CD14-positive monocyte (primary cell): ENCODE results near the gene AQP7. TPM values are rescaled to one million over a fixed set of nuclear protein-coding genes. Genes with fewer than 3 reads are reported as not detected.

Experiments
- DNase-seq, 3 donors: peaks; one replicate each; pipeline ENCODE4 v3.0.0-alpha.2; 2011 to 2022
- H2AFZ ChIP-seq: 2 replicates; pipeline ENCODE4 v1.6.0; 2012; ENCODE audit warnings: mild to moderate bottlenecking, low read depth, low read length, inconsistent platforms; ENCODE audit not compliant: insufficient read depth, poor library complexity, severe bottlenecking
- H3K27ac ChIP-seq, 2 donors: 1 replicate in 1 of 2; 2 replicates in 1 of 2; pipeline ENCODE4 v1.5.1; 2012 to 2013; ENCODE audit warnings: low read length in 2 of 2, control low read depth in 1 of 2, inconsistent platforms in 1 of 2, low read depth in 1 of 2, mild to moderate bottlenecking in 1 of 2
- H3K27me3 ChIP-seq, 2 donors: one replicate each; pipeline versions ENCODE4 v1.6.0 to v1.6.1; 2011 to 2013; ENCODE audit warnings: low read length in 2 of 2; ENCODE audit not compliant: control insufficient read depth in 2 of 2, insufficient read depth in 2 of 2
- H3K36me3 ChIP-seq, 2 donors: replicated peaks in 1 of 2; 1 replicate in 1 of 2; 2 replicates in 1 of 2; pipeline versions ENCODE4 v1.5.1 to v1.6.1; 2012 to 2013; ENCODE audit warnings: low read length in 2 of 2, control low read depth in 1 of 2, inconsistent platforms in 1 of 2, mild to moderate bottlenecking in 1 of 2; ENCODE audit not compliant: insufficient read depth in 2 of 2, control insufficient read depth in 1 of 2
- H3K4me1 ChIP-seq, 2 donors: 1 replicate in 1 of 2; 2 replicates in 1 of 2; pipeline versions ENCODE4 v1.5.1 to v1.6.1; 2012 to 2013; ENCODE audit warnings: low read length in 2 of 2, control low read depth in 1 of 2, inconsistent platforms in 1 of 2, mild to moderate bottlenecking in 1 of 2, moderate library complexity in 1 of 2; ENCODE audit not compliant: insufficient read depth in 2 of 2, control insufficient read depth in 1 of 2
- H3K4me2 ChIP-seq: replicated peaks from 2 replicates; pipeline ENCODE3; 2012; ENCODE audit warnings: low read length, moderate library complexity, mild to moderate bottlenecking; ENCODE audit not compliant: poor library complexity, severe bottlenecking; ENCODE audit errors: extremely low read depth
- H3K4me3 ChIP-seq, 3 experiments: fragments of 200-600 bp in 1 of 3; sonication (generic) in 1 of 3; replicated peaks in 1 of 3; 1 replicate in 2 of 3; 2 replicates in 1 of 3; pipeline ENCODE4 v1.5.1; 2011 to 2013; ENCODE audit warnings: low read length in 3 of 3, mild to moderate bottlenecking in 3 of 3, control low read depth in 2 of 3, low read depth in 2 of 3, inconsistent platforms in 1 of 3, moderate library complexity in 1 of 3
- H3K79me2 ChIP-seq: 2 replicates; pipeline ENCODE4 v1.6.0; 2012; ENCODE audit warnings: mild to moderate bottlenecking, control low read depth, inconsistent platforms, low read length, moderate library complexity; ENCODE audit not compliant: insufficient read depth
- H3K9ac ChIP-seq: 2 replicates; pipeline ENCODE4 v1.6.0; 2017; ENCODE audit warnings: low read length, mild to moderate bottlenecking; ENCODE audit not compliant: insufficient read depth, poor library complexity, severe bottlenecking
- H3K9me3 ChIP-seq, 2 donors: replicated peaks in 1 of 2; 1 replicate in 1 of 2; 2 replicates in 1 of 2; pipeline versions ENCODE4 v1.5.1 to v1.6.1; 2012 to 2013; ENCODE audit warnings: low read length in 2 of 2, control low read depth in 1 of 2; ENCODE audit not compliant: control insufficient read depth in 1 of 2, insufficient read depth in 1 of 2
- H4K20me1 ChIP-seq: 2 replicates; pipeline ENCODE4 v1.6.0; 2012; ENCODE audit warnings: mild to moderate bottlenecking, low read length, control low read depth, moderate library complexity; ENCODE audit not compliant: insufficient read depth
- H3K27ac Mint-ChIP-seq, 7 donors: one replicate each; pipeline ENCODE4 v1.8.0; 2020; ENCODE audit warnings: mild to moderate bottlenecking in 7 of 7, mixed read lengths in 7 of 7, moderate library complexity in 6 of 7, inconsistent platforms in 2 of 7
- H3K27me3 Mint-ChIP-seq, 3 donors: one replicate each; pipeline ENCODE4 v1.8.0; 2021 to 2022; ENCODE audit warnings: low read depth in 3 of 3, mild to moderate bottlenecking in 3 of 3, mixed read lengths in 3 of 3, moderate library complexity in 3 of 3, inconsistent platforms in 1 of 3
- H3K36me3 Mint-ChIP-seq, 2 donors: one replicate each; pipeline ENCODE4 v1.8.0; 2020; ENCODE audit warnings: mixed read lengths in 2 of 2, inconsistent platforms in 1 of 2, mild to moderate bottlenecking in 1 of 2
- H3K4me1 Mint-ChIP-seq: one replicate; pipeline ENCODE4 v1.8.0; 2020; ENCODE audit warnings: mild to moderate bottlenecking, mixed read lengths
- H3K4me3 Mint-ChIP-seq, 2 donors: one replicate each; pipeline ENCODE4 v1.8.0; 2020; ENCODE audit warnings: mild to moderate bottlenecking in 2 of 2, mixed read lengths in 2 of 2, moderate library complexity in 1 of 2
- H3K9me3 Mint-ChIP-seq, 7 donors: one replicate each; pipeline ENCODE4 v1.8.0; 2020 to 2022; ENCODE audit warnings: mixed read lengths in 7 of 7, mild to moderate bottlenecking in 6 of 7, moderate library complexity in 6 of 7, inconsistent platforms in 2 of 7
- WGBS: methylation state at CpG from one replicate; pipeline ENCODE4 v1.1.5; 2013; ENCODE audit warnings: missing lambda C conversion rate; ENCODE audit not compliant: insufficient coverage; 5-methylcytosine and 5-hydroxymethylcytosine counted together
- intact Hi-C, 2 donors: fragments of 100-400 bp; cut with micrococcal nuclease; formaldehyde crosslinking; loops; one replicate each; pipeline versions ENCODE4 v1.15.0 to v1.15.1; 2023
- polyA plus RNA-seq, 3 donors: library from polyadenylated mRNA; depleted of rRNA in 1 of 3; unstranded in 2 of 3; stranded (reverse) in 1 of 3; fragments of 300-500 nt in 2 of 3; fragments of >200 nt in 1 of 3; fragmentation: Illumina TruSeq in 2 of 3; gene quantifications; 1 replicate in 2 of 3; 2 replicates in 1 of 3; pipeline ENCODE4 v1.2.3, GENCODE V29; 2012 to 2021
- TF ChIP-seq, protein P1 (sequence below): fragments of 200-600 bp; IDR thresholded peaks from one replicate; pipeline ENCODE4 v1.8.0; 2022; ENCODE audit warnings: antibody characterized with exemption, mild to moderate bottlenecking

Gene AQP7
- polyA plus RNA-seq, 3 donors = not detected

DNA sequence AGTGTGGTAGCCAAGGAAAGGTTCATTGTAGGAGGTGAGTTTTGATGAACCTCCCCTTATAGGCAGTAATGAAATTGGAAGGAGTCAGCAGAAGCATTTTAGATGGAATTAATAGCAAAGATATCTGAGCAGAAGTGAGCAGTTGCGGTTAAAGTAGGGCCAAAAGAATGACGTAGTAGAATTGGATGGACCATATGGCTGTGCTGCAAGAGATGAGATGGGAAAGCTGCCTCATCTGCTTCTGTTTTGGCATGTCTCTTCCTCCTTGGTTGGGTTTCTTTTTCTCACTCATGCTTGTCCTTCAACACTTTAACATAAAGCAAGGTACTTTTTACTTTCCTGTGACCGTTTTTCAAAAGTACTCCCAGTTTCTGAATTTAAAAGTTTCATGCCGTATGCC, 55.8 kb downstream of the AQP7 start:
- H3K4me2 ChIP-seq = no peak overlapping the region
- Mint-ChIP-seq H3K9me3 (peaks cover 0 to 3% (median 0%) of the 10 kb centered on the region in 7 donors), H3K27me3 (no peaks in the 10 kb centered on the region), H3K4me3 (no peak overlapping the region), H3K27ac (no peak overlapping the region), H3K36me3 (peaks cover 65 to 86% of the 10 kb centered on the region in 2 donors), H3K4me1 (no peaks in the 10 kb centered on the region)
- H3K79me2 ChIP-seq = no peaks in the 10 kb centered on the region
- H3K9ac ChIP-seq = no peak overlapping the region
- no peak overlapping the region for H3K4me3 ChIP-seq
- no peaks in the 10 kb centered on the region for H4K20me1 ChIP-seq
- peaks cover 72 to 88% of the 10 kb centered on the region in 2 donors for H3K36me3 ChIP-seq
- H3K4me1 ChIP-seq = no peaks in the 10 kb centered on the region
- no peaks in the 10 kb centered on the region for H3K9me3 ChIP-seq
- no peak overlapping the region for H3K27ac ChIP-seq
- no peak for DNase-seq
- TF ChIP-seq, protein P1, sequence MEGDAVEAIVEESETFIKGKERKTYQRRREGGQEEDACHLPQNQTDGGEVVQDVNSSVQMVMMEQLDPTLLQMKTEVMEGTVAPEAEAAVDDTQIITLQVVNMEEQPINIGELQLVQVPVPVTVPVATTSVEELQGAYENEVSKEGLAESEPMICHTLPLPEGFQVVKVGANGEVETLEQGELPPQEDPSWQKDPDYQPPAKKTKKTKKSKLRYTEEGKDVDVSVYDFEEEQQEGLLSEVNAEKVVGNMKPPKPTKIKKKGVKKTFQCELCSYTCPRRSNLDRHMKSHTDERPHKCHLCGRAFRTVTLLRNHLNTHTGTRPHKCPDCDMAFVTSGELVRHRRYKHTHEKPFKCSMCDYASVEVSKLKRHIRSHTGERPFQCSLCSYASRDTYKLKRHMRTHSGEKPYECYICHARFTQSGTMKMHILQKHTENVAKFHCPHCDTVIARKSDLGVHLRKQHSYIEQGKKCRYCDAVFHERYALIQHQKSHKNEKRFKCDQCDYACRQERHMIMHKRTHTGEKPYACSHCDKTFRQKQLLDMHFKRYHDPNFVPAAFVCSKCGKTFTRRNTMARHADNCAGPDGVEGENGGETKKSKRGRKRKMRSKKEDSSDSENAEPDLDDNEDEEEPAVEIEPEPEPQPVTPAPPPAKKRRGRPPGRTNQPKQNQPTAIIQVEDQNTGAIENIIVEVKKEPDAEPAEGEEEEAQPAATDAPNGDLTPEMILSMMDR = no peak
- no peaks in the 10 kb centered on the region for H3K27me3 ChIP-seq
- intact Hi-C loops = no loop called here
- H2AFZ ChIP-seq = no peak overlapping the region
- no CpG with 5 or more reads among the region's 4 CpGs for WGBS

DNA sequence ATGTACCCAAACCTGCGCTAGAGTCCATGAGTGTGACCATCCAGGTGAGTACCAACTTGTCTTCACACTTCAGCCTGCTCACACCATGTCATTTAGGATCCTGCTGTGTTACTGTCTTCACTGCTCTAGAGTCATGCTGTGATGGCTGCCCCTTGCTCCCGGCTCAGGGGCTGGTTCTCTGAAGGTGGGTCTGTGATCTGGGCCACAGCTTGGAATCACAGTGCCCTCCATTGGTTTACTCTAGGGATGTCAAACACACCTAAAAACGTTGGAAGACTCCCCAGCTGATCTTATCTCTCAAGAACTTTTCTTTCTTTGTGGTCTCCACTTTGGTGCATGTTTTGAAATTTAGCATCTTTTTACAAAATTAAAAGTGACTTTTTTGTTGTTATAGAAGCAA, 58.2 kb downstream of the AQP7 start:
- H3K27ac Mint-ChIP-seq = no peak overlapping the region

More for the DNA sequence above, 58.2 kb downstream of the AQP7 start:
- Histone ChIP-seq H3K4me3 (no peak overlapping the region), H3K27ac (no peak overlapping the region), H3K79me2 (no peaks in the 10 kb centered on the region), H3K27me3 (no peaks in the 10 kb centered on the region), H3K36me3 (peaks cover 84 to 96% of the 10 kb centered on the region in 2 donors), H4K20me1 (no peaks in the 10 kb centered on the region), H3K9ac (no peak overlapping the region), H3K4me1 (no peaks in the 10 kb centered on the region), H3K9me3 (peaks cover 11 to 13% of the 10 kb centered on the region in 2 donors), H3K4me2 (no peak overlapping the region), H2AFZ (no peak overlapping the region)
- Mint-ChIP-seq H3K9me3 (peaks cover 2 to 12% (median 8%) of the 10 kb centered on the region in 7 donors), H3K4me3 (no peak overlapping the region), H3K4me1 (no peaks in the 10 kb centered on the region), H3K36me3 (peaks cover 82 to 96% of the 10 kb centered on the region in 2 donors), H3K27me3 (no peaks in the 10 kb centered on the region)
- TF ChIP-seq, protein P1 = no peak
- DNase-seq = no peak
- 100% methylated on average over 2 of the region's 3 CpGs for WGBS
- intact Hi-C loops = no loop called here
